Caco-2 (cell line): Measurements from ENCODE around the gene SMIM15. TPM values are rescaled to one million over a fixed set of nuclear protein-coding genes. Genes with fewer than 3 reads are reported as not detected.

Experiments used
- BruUV-seq: library from RNA; stranded (reverse); fragments of 400-500 nt; replicated peaks from 2 replicates; lab custom pipeline; 2021; lab: Mats Ljungman, UMichigan
- CTCF ChIA-PET: fragments of 300-600 bp; sonication (Branson Sonifier 250); formaldehyde crosslinking; loops from one replicate; lab custom pipeline; 2022; ENCODE audit warnings: antibody characterized with exemption; lab: Charles Lee
- POLR2A ChIA-PET: fragments of 300-600 bp; sonication (Branson Sonifier 250); formaldehyde crosslinking; loops from one replicate; lab custom pipeline; 2022; ENCODE audit warnings: antibody characterized with exemption; lab: Charles Lee
- DNase-seq, 2 experiments: peaks; one replicate each; pipeline versions ENCODE4 v3.0.0 to v3.0.0-alpha.2; 2020 to 2022
- H3K27me3 ChIP-seq: replicated peaks from 2 replicates; pipeline ENCODE4 v1.6.0; 2011; ENCODE audit warnings: low read length; ENCODE audit not compliant: control insufficient read depth, insufficient read depth
- H3K36me3 ChIP-seq: 2 replicates; pipeline ENCODE4 v1.5.1; 2011; ENCODE audit warnings: low read length; ENCODE audit not compliant: control insufficient read depth, insufficient read depth
- H3K4me1 ChIP-seq: fragments of 250-450 bp; sonication (Bioruptor Pico); 2 replicates; pipeline ENCODE4 v1.5.1; 2020; ENCODE audit warnings: mild to moderate bottlenecking
- H3K4me3 ChIP-seq: 2 replicates; pipeline ENCODE4 v1.5.1; 2011; ENCODE audit warnings: low read depth, mild to moderate bottlenecking, control low read depth, low read length
- H3K9me3 ChIP-seq: fragments of 250-450 bp; sonication (Bioruptor Pico); 2 replicates; pipeline ENCODE4 v1.5.1; 2020; ENCODE audit warnings: mild to moderate bottlenecking, moderate library complexity
- H3K27ac Mint-ChIP-seq: one replicate; pipeline ENCODE4 v1.8.0; 2022; ENCODE audit warnings: mixed read lengths; ENCODE audit not compliant: unreplicated experiment
- H3K27me3 Mint-ChIP-seq: one replicate; pipeline ENCODE4 v1.8.0; 2022; ENCODE audit warnings: mixed read lengths; ENCODE audit not compliant: insufficient read depth, unreplicated experiment
- H3K36me3 Mint-ChIP-seq: one replicate; pipeline ENCODE4 v1.8.0; 2022; ENCODE audit warnings: mild to moderate bottlenecking, mixed read lengths; ENCODE audit not compliant: insufficient read depth, unreplicated experiment
- H3K4me1 Mint-ChIP-seq: one replicate; pipeline ENCODE4 v1.8.0; 2022; ENCODE audit warnings: low read depth, mixed read lengths; ENCODE audit not compliant: unreplicated experiment
- H3K4me3 Mint-ChIP-seq: one replicate; pipeline ENCODE4 v1.8.0; 2022; ENCODE audit warnings: mild to moderate bottlenecking, moderate library complexity, mixed read lengths; ENCODE audit not compliant: unreplicated experiment
- H3K9me3 Mint-ChIP-seq: one replicate; pipeline ENCODE4 v1.8.0; 2022; ENCODE audit warnings: mixed read lengths; ENCODE audit not compliant: unreplicated experiment
- intact Hi-C: fragments of 100-400 bp; cut with micrococcal nuclease; formaldehyde crosslinking; loops from one replicate; pipeline ENCODE4 v1.10.0; 2022; ENCODE audit not compliant: unreplicated experiment
- total RNA-seq: library from RNA; stranded (reverse); gene quantifications from 2 replicates; pipeline ENCODE4 v1.2.3, GENCODE V29; 2022
- TF ChIP-seq, protein P1 (sequence below), 2 experiments: fragments of 200-600 bp in 1 of 2; IDR thresholded peaks; 1 replicate in 1 of 2; 2 replicates in 1 of 2; pipeline versions ENCODE4 v1.5.1 to v1.8.0; 2011 to 2022; ENCODE audit warnings: antibody characterized with exemption in 1 of 2, control low read depth in 1 of 2, inconsistent platforms in 1 of 2, low read depth in 1 of 2, low read length in 1 of 2, mild to moderate bottlenecking in 1 of 2, moderate library complexity in 1 of 2; ENCODE audit not compliant: insufficient read depth in 1 of 2, severe bottlenecking in 1 of 2, unreplicated experiment in 1 of 2

Gene SMIM15
- total RNA-seq, 1 experiment from 2014 or later: 57.7 TPM

- DNase-seq: no peak
- H3K36me3 Mint-ChIP-seq: no peaks in the 10 kb centered on the region
- H3K4me1 ChIP-seq: no peaks in the 10 kb centered on the region
- CTCF ChIA-PET: no interaction called here
- POLR2A ChIA-PET: no interaction called here
- H3K9me3 Mint-ChIP-seq: no peaks in the 10 kb centered on the region
- no peak overlapping the region for H3K4me3 ChIP-seq
- TF ChIP-seq, protein P1, sequence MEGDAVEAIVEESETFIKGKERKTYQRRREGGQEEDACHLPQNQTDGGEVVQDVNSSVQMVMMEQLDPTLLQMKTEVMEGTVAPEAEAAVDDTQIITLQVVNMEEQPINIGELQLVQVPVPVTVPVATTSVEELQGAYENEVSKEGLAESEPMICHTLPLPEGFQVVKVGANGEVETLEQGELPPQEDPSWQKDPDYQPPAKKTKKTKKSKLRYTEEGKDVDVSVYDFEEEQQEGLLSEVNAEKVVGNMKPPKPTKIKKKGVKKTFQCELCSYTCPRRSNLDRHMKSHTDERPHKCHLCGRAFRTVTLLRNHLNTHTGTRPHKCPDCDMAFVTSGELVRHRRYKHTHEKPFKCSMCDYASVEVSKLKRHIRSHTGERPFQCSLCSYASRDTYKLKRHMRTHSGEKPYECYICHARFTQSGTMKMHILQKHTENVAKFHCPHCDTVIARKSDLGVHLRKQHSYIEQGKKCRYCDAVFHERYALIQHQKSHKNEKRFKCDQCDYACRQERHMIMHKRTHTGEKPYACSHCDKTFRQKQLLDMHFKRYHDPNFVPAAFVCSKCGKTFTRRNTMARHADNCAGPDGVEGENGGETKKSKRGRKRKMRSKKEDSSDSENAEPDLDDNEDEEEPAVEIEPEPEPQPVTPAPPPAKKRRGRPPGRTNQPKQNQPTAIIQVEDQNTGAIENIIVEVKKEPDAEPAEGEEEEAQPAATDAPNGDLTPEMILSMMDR (IDR thresholded peaks at IDR 0.05; ENCODE audit: insufficient read depth in 1 of 2, low read depth in 1 of 2, low read length in 1 of 2, severe bottlenecking in 1 of 2, unreplicated experiment in 1 of 2): no peak
- no peaks in the 10 kb centered on the region for H3K36me3 ChIP-seq
- H3K4me1 Mint-ChIP-seq: peaks cover under 1% of the 10 kb centered on the region
- no peak overlapping the region for H3K27ac Mint-ChIP-seq
- no peaks in the 10 kb centered on the region for H3K27me3 Mint-ChIP-seq
- no peak overlapping the region for H3K4me3 Mint-ChIP-seq
- intact Hi-C loops: loop anchor here (10.0 kb wide), 1 partner anchor 183 kb away; no protein-coding TSS in a partner anchor
- no peaks in the 10 kb centered on the region for H3K9me3 ChIP-seq
- BruUV-seq: no TSS peak
- H3K27me3 ChIP-seq: no peaks in the 10 kb centered on the region
Observed at GRCh38 chr5:61137835-61138234, 24.4 kb downstream of the SMIM15 start.

- no peak overlapping the region for H3K27ac Mint-ChIP-seq
Observed at GRCh38 chr5:61132559-61132958, 29.7 kb downstream of the SMIM15 start.

GRCh38 chr5:61130289-61130688 lies 32.0 kb downstream of the SMIM15 start:
- Mint-ChIP-seq H3K4me3 (no peak overlapping the region), H3K27me3 (no peaks in the 10 kb centered on the region), H3K4me1 (peaks cover 9% of the 10 kb centered on the region), H3K27ac (no peak overlapping the region), H3K9me3 (peaks cover 9% of the 10 kb centered on the region), H3K36me3 (no peaks in the 10 kb centered on the region)
- no peaks in the 10 kb centered on the region for H3K27me3 ChIP-seq
- no TSS peak for BruUV-seq
- H3K4me3 ChIP-seq: no peak overlapping the region
- H3K4me1 ChIP-seq: 0 out of 2 replicates have a peak, but pooled peaks cover 5% of the 10 kb centered on the region
- CTCF ChIA-PET: no interaction called here
- TF ChIP-seq, protein P1 (IDR thresholded peaks at IDR 0.05; ENCODE audit: insufficient read depth in 1 of 2, low read depth in 1 of 2, low read length in 1 of 2, severe bottlenecking in 1 of 2, unreplicated experiment in 1 of 2): no peak
- POLR2A ChIA-PET: no interaction called here
- H3K36me3 ChIP-seq: no peaks in the 10 kb centered on the region
- no peaks in the 10 kb centered on the region for H3K9me3 ChIP-seq
- DNase-seq: no peak
- intact Hi-C loops: loop anchor here (10.0 kb wide), 1 partner anchor 175 kb away; no protein-coding TSS in a partner anchor

More at GRCh38 chr5:61132559-61132958, 29.7 kb downstream of the SMIM15 start:
- intact Hi-C loops: loop anchor here (10.0 kb wide), 1 partner anchor 178 kb away; no protein-coding TSS in a partner anchor
- no peak for DNase-seq
- no peaks in the 10 kb centered on the region for H3K9me3 Mint-ChIP-seq
- Histone ChIP-seq H3K4me3 (no peak overlapping the region), H3K27me3 (no peaks in the 10 kb centered on the region), H3K4me1 (0 out of 2 replicates have a peak, but pooled peaks cover 5% of the 10 kb centered on the region), H3K36me3 (no peaks in the 10 kb centered on the region), H3K9me3 (no peaks in the 10 kb centered on the region)
- POLR2A ChIA-PET: no interaction called here
- H3K4me3 Mint-ChIP-seq: no peak overlapping the region
- H3K36me3 Mint-ChIP-seq: no peaks in the 10 kb centered on the region
- no TSS peak for BruUV-seq
- peaks cover 9% of the 10 kb centered on the region for H3K4me1 Mint-ChIP-seq
- TF ChIP-seq, protein P1 (IDR thresholded peaks at IDR 0.05; ENCODE audit: insufficient read depth in 1 of 2, low read depth in 1 of 2, low read length in 1 of 2, severe bottlenecking in 1 of 2, unreplicated experiment in 1 of 2): no peak
- CTCF ChIA-PET: no interaction called here
- no peaks in the 10 kb centered on the region for H3K27me3 Mint-ChIP-seq
